Liver (tissue), 9 donors: ENCODE data around the gene OGFR. TPM values are rescaled to one million over a fixed set of nuclear protein-coding genes. Genes with fewer than 3 reads are reported as not detected.

Experiments used
- DNase-seq: peaks from one replicate; pipeline ENCODE4 v3.0.0-alpha.2; 2017; ENCODE audit warnings: low spot score
- H3K27ac ChIP-seq, 2 donors: one replicate each; pipeline ENCODE4 v1.7.0; 2013; ENCODE audit warnings: inconsistent platforms in 2 of 2, low read length in 2 of 2, control low read depth in 1 of 2, low read depth in 1 of 2, mild to moderate bottlenecking in 1 of 2
- H3K27me3 ChIP-seq, 4 donors: one replicate each; pipeline versions ENCODE4 v1.6.1 to v1.7.0; 2013; ENCODE audit warnings: low read length in 3 of 4, inconsistent platforms in 1 of 4, mild to moderate bottlenecking in 1 of 4, moderate library complexity in 1 of 4; ENCODE audit not compliant: control insufficient read depth in 4 of 4, insufficient read depth in 4 of 4
- H3K36me3 ChIP-seq, 4 donors: one replicate each; pipeline versions ENCODE4 v1.6.1 to v1.7.0; 2013; ENCODE audit warnings: low read length in 3 of 4, mild to moderate bottlenecking in 3 of 4, low read depth in 1 of 4, moderate library complexity in 1 of 4; ENCODE audit not compliant: control insufficient read depth in 4 of 4, insufficient read depth in 3 of 4
- H3K4me1 ChIP-seq, 4 donors: one replicate each; pipeline versions ENCODE4 v1.6.1 to v1.7.0; 2013; ENCODE audit warnings: low read length in 3 of 4, mild to moderate bottlenecking in 3 of 4, moderate library complexity in 1 of 4; ENCODE audit not compliant: control insufficient read depth in 4 of 4, insufficient read depth in 4 of 4
- H3K4me3 ChIP-seq, 3 donors: one replicate each; pipeline versions ENCODE4 v1.6.1 to v1.7.0; 2013; ENCODE audit warnings: low read length in 3 of 3, control low read depth in 1 of 3, low read depth in 1 of 3, mild to moderate bottlenecking in 1 of 3
- H3K9ac ChIP-seq, 2 donors: one replicate each; pipeline ENCODE4 v1.7.0; 2013; ENCODE audit warnings: low read length in 2 of 2, mild to moderate bottlenecking in 2 of 2, moderate library complexity in 2 of 2, control low read depth in 1 of 2, low read depth in 1 of 2
- H3K9me3 ChIP-seq, 4 donors: one replicate each; pipeline versions ENCODE4 v1.6.1 to v1.7.0; 2013; ENCODE audit warnings: low read length in 3 of 4; ENCODE audit not compliant: control insufficient read depth in 4 of 4
- ATF3 ChIP-seq: IDR thresholded peaks from 2 replicates; pipeline ENCODE4 v1.6.1; 2016; ENCODE audit warnings: antibody characterized with exemption
- CTCF ChIP-seq: fragments of 150-350 bp; IDR thresholded peaks from 2 replicates; pipeline ENCODE4 v1.5.1; 2017; ENCODE audit warnings: improper control_type of control experiment, low read depth, low read length; ENCODE audit not compliant: missing input control
- EGR1 ChIP-seq, 2 donors: IDR thresholded peaks; 2 replicates each; pipeline ENCODE4 v1.6.1; 2016 to 2018; ENCODE audit warnings: antibody characterized with exemption in 2 of 2, low read depth in 2 of 2
- FOXA1 ChIP-seq: IDR thresholded peaks from 2 replicates; pipeline ENCODE4 v1.6.1; 2016; ENCODE audit warnings: antibody characterized with exemption
- FOXA2 ChIP-seq: IDR thresholded peaks from 2 replicates; pipeline ENCODE4 v1.6.1; 2016; ENCODE audit warnings: antibody characterized with exemption
- GABPA ChIP-seq, 2 donors: IDR thresholded peaks in 1 of 2; conservative IDR thresholded peaks in 1 of 2; 2 replicates each; pipeline ENCODE4 v1.6.1; 2016; ENCODE audit warnings: antibody characterized with exemption in 2 of 2, mild to moderate bottlenecking in 1 of 2, moderate library complexity in 1 of 2
- HNF4A ChIP-seq, 2 donors: conservative IDR thresholded peaks; 2 replicates each; pipeline ENCODE4 v1.6.1; 2016; ENCODE audit warnings: antibody characterized with exemption in 2 of 2, mild to moderate bottlenecking in 2 of 2
- HNF4G ChIP-seq: IDR thresholded peaks from 2 replicates; pipeline ENCODE4 v1.6.1; 2016; ENCODE audit warnings: antibody characterized with exemption
- JUND ChIP-seq, 2 donors: IDR thresholded peaks; 2 replicates each; pipeline ENCODE4 v1.6.1; 2016; ENCODE audit warnings: antibody characterized with exemption in 2 of 2
- NR2F2 ChIP-seq: IDR thresholded peaks from 2 replicates; pipeline ENCODE4 v1.6.1; 2016; ENCODE audit warnings: antibody characterized with exemption
- RAD21 ChIP-seq, 2 donors: IDR thresholded peaks; 2 replicates each; pipeline ENCODE4 v1.6.1; 2016; ENCODE audit warnings: antibody characterized with exemption in 2 of 2, mild to moderate bottlenecking in 2 of 2
- REST ChIP-seq: IDR thresholded peaks from 2 replicates; pipeline ENCODE4 v1.6.1; 2016; ENCODE audit warnings: antibody characterized with exemption, mild to moderate bottlenecking
- RXRA ChIP-seq, 2 donors: IDR thresholded peaks; 2 replicates each; pipeline ENCODE4 v1.6.1; 2017 to 2018; ENCODE audit warnings: antibody characterized with exemption in 2 of 2, mild to moderate bottlenecking in 1 of 2
- SP1 ChIP-seq: IDR thresholded peaks from 2 replicates; pipeline ENCODE4 v1.6.1; 2018; ENCODE audit warnings: antibody characterized with exemption, mild to moderate bottlenecking
- TAF1 ChIP-seq: conservative IDR thresholded peaks from 2 replicates; pipeline ENCODE4 v1.6.1; 2016; ENCODE audit warnings: antibody characterized with exemption, mild to moderate bottlenecking
- YY1 ChIP-seq: IDR thresholded peaks from 2 replicates; pipeline ENCODE4 v1.6.1; 2016; ENCODE audit warnings: antibody characterized with exemption, mild to moderate bottlenecking
- ZBTB33 ChIP-seq: IDR thresholded peaks from 2 replicates; pipeline ENCODE4 v1.6.1; 2016; ENCODE audit warnings: antibody characterized with exemption
- WGBS: extraction: QIAGEN DNeasy Blood & Tissue Kit; methylation state at CpG from one replicate; pipeline ENCODE4 v1.1.7; 2013; 5-methylcytosine and 5-hydroxymethylcytosine counted together
- polyA plus RNA-seq, 2 donors: library from polyadenylated mRNA; stranded (reverse) in 1 of 2; unstranded in 1 of 2; fragments of 200-250 nt in 1 of 2; fragments of >200 nt in 1 of 2; fragmentation: Nextera tagmentation in 1 of 2; extraction: Ambion mirVana in 1 of 2; gene quantifications; one replicate each; pipeline versions ENCODE4 v1.2.1 to v1.2.3, GENCODE V29; 2013 to 2015
- total RNA-seq, 2 donors: library from RNA; depleted of rRNA; stranded (reverse); fragments of >200 nt; gene quantifications; one replicate each; pipeline ENCODE4 v1.2.3, GENCODE V29; 2014
- TF ChIP-seq, protein P1 (sequence below): IDR thresholded peaks from 2 replicates; pipeline ENCODE4 v1.6.1; 2016; ENCODE audit warnings: antibody characterized with exemption
- donor health status: healthy.
- donor health status: healthy.
- donor health status: healthy.
- donor health status: healthy.
- donor health status: healthy.

The OGFR gene
- total and polyA plus RNA-seq, 4 donors, result 5.9 to 59.4 (median 29.4) TPM

- H3K36me3 ChIP-seq, result peaks cover 2 to 14% (median 4%) of the 10 kb centered on the region in 4 donors
- H3K27ac ChIP-seq, result no peak overlapping the region
- no peak overlapping the region for H3K4me3 ChIP-seq
- TF ChIP-seq RAD21 (IDR thresholded peaks at IDR 0.05), result no peak
- no peak for TF ChIP-seq SP1
- TF ChIP-seq REST, result no peak
- no peak for TF ChIP-seq FOXA1
- TF ChIP-seq HNF4A (conservative IDR thresholded peaks at IDR 0.05), result no peak
- no peak for TF ChIP-seq EGR1 (IDR thresholded peaks at IDR 0.05; ENCODE audit: low read depth in 2 of 2)
- TF ChIP-seq ZBTB33, result no peak
- no peak for TF ChIP-seq GABPA (IDR thresholded peaks at IDR 0.05 in 1 of 2, conservative IDR thresholded peaks at IDR 0.05 in 1 of 2)
- no peak for TF ChIP-seq FOXA2
- TF ChIP-seq RXRA (IDR thresholded peaks at IDR 0.05), result no peak
- 93% methylated on average over 8 of the region's 8 CpGs for WGBS
- no peak for DNase-seq
- H3K9ac ChIP-seq, result no peak overlapping the region
- no peaks in the 10 kb centered on the region for H3K4me1 ChIP-seq
- H3K27me3 ChIP-seq, result no peaks in the 10 kb centered on the region
- H3K9me3 ChIP-seq, result no peaks in the 10 kb centered on the region
Measured at GRCh38 chr20:62852196-62852595, 47.6 kb downstream of the OGFR start.

DNA sequence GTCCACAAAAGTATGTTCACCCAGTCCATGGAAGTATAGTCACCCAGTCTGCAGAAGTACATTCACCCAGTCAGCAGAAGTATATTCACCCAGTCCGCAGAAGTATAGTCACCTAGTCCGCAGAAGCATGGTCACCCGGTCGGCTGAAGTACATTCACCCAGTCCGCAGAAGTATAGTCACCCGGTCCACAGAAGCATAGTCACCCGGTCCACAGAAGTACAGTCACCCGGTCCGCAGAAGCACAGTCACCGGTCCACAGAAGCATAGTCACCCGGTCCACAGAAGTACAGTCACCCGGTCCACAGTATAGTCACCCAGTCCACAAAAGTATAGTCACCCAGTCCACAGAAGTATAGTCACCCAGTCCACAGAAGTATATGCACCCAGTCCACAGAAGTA is 48.2 kb downstream of the OGFR start:
- no peak overlapping the region for H3K9ac ChIP-seq
- TF ChIP-seq RXRA (IDR thresholded peaks at IDR 0.05), result no peak
- TF ChIP-seq NR2F2, result no peak
- TF ChIP-seq SP1, result no peak
- no peak for TF ChIP-seq RAD21 (IDR thresholded peaks at IDR 0.05)
- TF ChIP-seq CTCF, result no peak
- TF ChIP-seq HNF4A (conservative IDR thresholded peaks at IDR 0.05), result no peak
- TF ChIP-seq EGR1 (IDR thresholded peaks at IDR 0.05; ENCODE audit: low read depth in 2 of 2), result no peak
- no peak for TF ChIP-seq GABPA (IDR thresholded peaks at IDR 0.05 in 1 of 2, conservative IDR thresholded peaks at IDR 0.05 in 1 of 2)
- TF ChIP-seq, protein P1, sequence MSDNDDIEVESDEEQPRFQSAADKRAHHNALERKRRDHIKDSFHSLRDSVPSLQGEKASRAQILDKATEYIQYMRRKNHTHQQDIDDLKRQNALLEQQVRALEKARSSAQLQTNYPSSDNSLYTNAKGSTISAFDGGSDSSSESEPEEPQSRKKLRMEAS, result no peak
- no peak for TF ChIP-seq ATF3
- TF ChIP-seq JUND (IDR thresholded peaks at IDR 0.05), result no peak
- TF ChIP-seq ZBTB33, result no peak
- TF ChIP-seq REST, result no peak
- no peak for TF ChIP-seq FOXA2
- no peak for TF ChIP-seq HNF4G
- TF ChIP-seq YY1, result no peak
- no peak for TF ChIP-seq TAF1
- no peak for TF ChIP-seq FOXA1
- H3K4me1 ChIP-seq, result no peaks in the 10 kb centered on the region
- 92% methylated on average over 12 of the region's 12 CpGs for WGBS
- no peaks in the 10 kb centered on the region for H3K9me3 ChIP-seq
- H3K27me3 ChIP-seq, result no peaks in the 10 kb centered on the region
- H3K36me3 ChIP-seq, result peaks cover 2 to 16% (median 5%) of the 10 kb centered on the region in 4 donors
- DNase-seq, result no peak
- H3K4me3 ChIP-seq, result no peak overlapping the region
- no peak overlapping the region for H3K27ac ChIP-seq
